Caco-2 (cell line): ENCODE results near the gene MACC1. TPM values are rescaled to one million over a fixed set of nuclear protein-coding genes. Genes with fewer than 3 reads are reported as not detected.
"Not testable (repeated sequence)": the region's sequence is repeated elsewhere in the genome, so short reads cannot be mapped to it uniquely, and the experiment has no call there.

Experiments used
- BruUV-seq: library from RNA; stranded (reverse); fragments of 400-500 nt; replicated peaks from 2 replicates; lab custom pipeline; 2021; lab: Mats Ljungman, UMichigan
- CTCF ChIA-PET: fragments of 300-600 bp; sonication (Branson Sonifier 250); formaldehyde crosslinking; loops from one replicate; lab custom pipeline; 2022; ENCODE audit warnings: antibody characterized with exemption; lab: Charles Lee
- POLR2A ChIA-PET: fragments of 300-600 bp; sonication (Branson Sonifier 250); formaldehyde crosslinking; loops from one replicate; lab custom pipeline; 2022; ENCODE audit warnings: antibody characterized with exemption; lab: Charles Lee
- DNase-seq, 2 experiments: peaks; one replicate each; pipeline versions ENCODE4 v3.0.0 to v3.0.0-alpha.2; 2020 to 2022
- H3K27me3 ChIP-seq: replicated peaks from 2 replicates; pipeline ENCODE4 v1.6.0; 2011; ENCODE audit warnings: low read length; ENCODE audit not compliant: control insufficient read depth, insufficient read depth
- H3K36me3 ChIP-seq: 2 replicates; pipeline ENCODE4 v1.5.1; 2011; ENCODE audit warnings: low read length; ENCODE audit not compliant: control insufficient read depth, insufficient read depth
- H3K4me1 ChIP-seq: fragments of 250-450 bp; sonication (Bioruptor Pico); 2 replicates; pipeline ENCODE4 v1.5.1; 2020; ENCODE audit warnings: mild to moderate bottlenecking
- H3K4me3 ChIP-seq: 2 replicates; pipeline ENCODE4 v1.5.1; 2011; ENCODE audit warnings: low read depth, mild to moderate bottlenecking, control low read depth, low read length
- H3K9me3 ChIP-seq: fragments of 250-450 bp; sonication (Bioruptor Pico); 2 replicates; pipeline ENCODE4 v1.5.1; 2020; ENCODE audit warnings: mild to moderate bottlenecking, moderate library complexity
- H3K27ac Mint-ChIP-seq: one replicate; pipeline ENCODE4 v1.8.0; 2022; ENCODE audit warnings: mixed read lengths; ENCODE audit not compliant: unreplicated experiment
- H3K27me3 Mint-ChIP-seq: one replicate; pipeline ENCODE4 v1.8.0; 2022; ENCODE audit warnings: mixed read lengths; ENCODE audit not compliant: insufficient read depth, unreplicated experiment
- H3K36me3 Mint-ChIP-seq: one replicate; pipeline ENCODE4 v1.8.0; 2022; ENCODE audit warnings: mild to moderate bottlenecking, mixed read lengths; ENCODE audit not compliant: insufficient read depth, unreplicated experiment
- H3K4me1 Mint-ChIP-seq: one replicate; pipeline ENCODE4 v1.8.0; 2022; ENCODE audit warnings: low read depth, mixed read lengths; ENCODE audit not compliant: unreplicated experiment
- H3K4me3 Mint-ChIP-seq: one replicate; pipeline ENCODE4 v1.8.0; 2022; ENCODE audit warnings: mild to moderate bottlenecking, moderate library complexity, mixed read lengths; ENCODE audit not compliant: unreplicated experiment
- H3K9me3 Mint-ChIP-seq: one replicate; pipeline ENCODE4 v1.8.0; 2022; ENCODE audit warnings: mixed read lengths; ENCODE audit not compliant: unreplicated experiment
- CTCF ChIP-seq, 2 experiments: fragments of 200-600 bp in 1 of 2; IDR thresholded peaks; 1 replicate in 1 of 2; 2 replicates in 1 of 2; pipeline versions ENCODE4 v1.5.1 to v1.8.0; 2011 to 2022; ENCODE audit warnings: antibody characterized with exemption in 1 of 2, control low read depth in 1 of 2, inconsistent platforms in 1 of 2, low read depth in 1 of 2, low read length in 1 of 2, mild to moderate bottlenecking in 1 of 2, moderate library complexity in 1 of 2; ENCODE audit not compliant: insufficient read depth in 1 of 2, severe bottlenecking in 1 of 2, unreplicated experiment in 1 of 2
- intact Hi-C: fragments of 100-400 bp; cut with micrococcal nuclease; formaldehyde crosslinking; loops from one replicate; pipeline ENCODE4 v1.10.0; 2022; ENCODE audit not compliant: unreplicated experiment
- total RNA-seq: library from RNA; stranded (reverse); gene quantifications from 2 replicates; pipeline ENCODE4 v1.2.3, GENCODE V29; 2022

The MACC1 gene
- total RNA-seq, 1 experiment from 2014 or later = 87.7 TPM

GRCh38 chr7:20213378-20213777 is 3.8 kb downstream of the MACC1 start:
- no peak for DNase-seq
- H3K9me3 Mint-ChIP-seq = peaks cover 61% of the 10 kb centered on the region
- Histone ChIP-seq H3K9me3 (peaks cover 29% of the 10 kb centered on the region), H3K4me1 (peaks cover 17% of the 10 kb centered on the region), H3K27me3 (no peaks in the 10 kb centered on the region), H3K36me3 (peaks cover 15% of the 10 kb centered on the region), H3K4me3 (no peak overlapping the region)
- no peak overlapping the region for H3K27ac Mint-ChIP-seq
- no TSS peak for BruUV-seq
- POLR2A ChIA-PET = no interaction called here
- intact Hi-C loops = no loop called here
- peak overlapping the region; percentile 34 for H3K4me3 Mint-ChIP-seq
- peaks cover 29% of the 10 kb centered on the region for H3K4me1 Mint-ChIP-seq
- H3K36me3 Mint-ChIP-seq = peaks cover 80% of the 10 kb centered on the region
- no peak for TF ChIP-seq CTCF (IDR thresholded peaks at IDR 0.05; ENCODE audit: insufficient read depth in 1 of 2, low read depth in 1 of 2, low read length in 1 of 2, severe bottlenecking in 1 of 2, unreplicated experiment in 1 of 2)
- CTCF ChIA-PET = no interaction called here
- no peaks in the 10 kb centered on the region for H3K27me3 Mint-ChIP-seq

- Mint-ChIP-seq H3K9me3 (peaks cover 73% of the 10 kb centered on the region), H3K4me3 (no peak overlapping the region), H3K27me3 (no peaks in the 10 kb centered on the region), H3K4me1 (peaks cover 38% of the 10 kb centered on the region), H3K36me3 (peaks cover 87% of the 10 kb centered on the region), H3K27ac (no peak overlapping the region)
- intact Hi-C loops = no loop called here
- no peaks in the 10 kb centered on the region for H3K27me3 ChIP-seq
- DNase-seq = no peak
- no TSS peak for BruUV-seq
- no peak for TF ChIP-seq CTCF (IDR thresholded peaks at IDR 0.05; ENCODE audit: insufficient read depth in 1 of 2, low read depth in 1 of 2, low read length in 1 of 2, severe bottlenecking in 1 of 2, unreplicated experiment in 1 of 2)
- peaks cover 16% of the 10 kb centered on the region for H3K4me1 ChIP-seq
- no peak overlapping the region for H3K4me3 ChIP-seq
- H3K36me3 ChIP-seq = peaks cover 15% of the 10 kb centered on the region
- ChIA-PET CTCF (no interaction called here), POLR2A (no interaction called here)
- H3K9me3 ChIP-seq = peaks cover 32% of the 10 kb centered on the region
Measured at GRCh38 chr7:20211376-20211775, 5.8 kb downstream of the MACC1 start.

GRCh38 chr7:20208651-20209307 is 8.4 kb downstream of the MACC1 start:
- Histone ChIP-seq H3K27me3 (no peaks in the 10 kb centered on the region), H3K9me3 (peaks cover 32% of the 10 kb centered on the region), H3K36me3 (peaks cover 15% of the 10 kb centered on the region), H3K4me3 (no peak overlapping the region), H3K4me1 (peaks cover 11% of the 10 kb centered on the region)
- peaks cover 91% of the 10 kb centered on the region for H3K36me3 Mint-ChIP-seq
- no peak for TF ChIP-seq CTCF (IDR thresholded peaks at IDR 0.05; ENCODE audit: insufficient read depth in 1 of 2, low read depth in 1 of 2, low read length in 1 of 2, severe bottlenecking in 1 of 2, unreplicated experiment in 1 of 2)
- no peak overlapping the region for H3K27ac Mint-ChIP-seq
- H3K4me3 Mint-ChIP-seq = no peak overlapping the region
- BruUV-seq = no TSS peak
- peaks cover 75% of the 10 kb centered on the region for H3K9me3 Mint-ChIP-seq
- POLR2A ChIA-PET = no interaction called here
- DNase-seq = no peak
- intact Hi-C loops = no loop called here
- H3K4me1 Mint-ChIP-seq = peaks cover 34% of the 10 kb centered on the region
- CTCF ChIA-PET = no interaction called here
- no peaks in the 10 kb centered on the region for H3K27me3 Mint-ChIP-seq

GRCh38 chr7:20207811-20208210 is 9.4 kb downstream of the MACC1 start:
- H3K4me3 ChIP-seq, H3K27me3 Mint-ChIP-seq, H3K27me3 ChIP-seq, CTCF ChIA-PET, H3K27ac Mint-ChIP-seq, BruUV-seq, DNase-seq, intact Hi-C loops, POLR2A ChIA-PET: not testable (repeated sequence)
- Mint-ChIP-seq H3K9me3 (peaks cover 65% of the 10 kb centered on the region), H3K36me3 (peaks cover 90% of the 10 kb centered on the region), H3K4me3 (peak overlapping the region; percentile 8), H3K4me1 (peaks cover 32% of the 10 kb centered on the region)
- H3K36me3 ChIP-seq = peaks cover 15% of the 10 kb centered on the region
- H3K4me1 ChIP-seq = peaks cover 11% of the 10 kb centered on the region
- peaks cover 32% of the 10 kb centered on the region for H3K9me3 ChIP-seq
